Measurements from ENCODE around the gene ABCA10.

ABCA10 gene

DNA sequence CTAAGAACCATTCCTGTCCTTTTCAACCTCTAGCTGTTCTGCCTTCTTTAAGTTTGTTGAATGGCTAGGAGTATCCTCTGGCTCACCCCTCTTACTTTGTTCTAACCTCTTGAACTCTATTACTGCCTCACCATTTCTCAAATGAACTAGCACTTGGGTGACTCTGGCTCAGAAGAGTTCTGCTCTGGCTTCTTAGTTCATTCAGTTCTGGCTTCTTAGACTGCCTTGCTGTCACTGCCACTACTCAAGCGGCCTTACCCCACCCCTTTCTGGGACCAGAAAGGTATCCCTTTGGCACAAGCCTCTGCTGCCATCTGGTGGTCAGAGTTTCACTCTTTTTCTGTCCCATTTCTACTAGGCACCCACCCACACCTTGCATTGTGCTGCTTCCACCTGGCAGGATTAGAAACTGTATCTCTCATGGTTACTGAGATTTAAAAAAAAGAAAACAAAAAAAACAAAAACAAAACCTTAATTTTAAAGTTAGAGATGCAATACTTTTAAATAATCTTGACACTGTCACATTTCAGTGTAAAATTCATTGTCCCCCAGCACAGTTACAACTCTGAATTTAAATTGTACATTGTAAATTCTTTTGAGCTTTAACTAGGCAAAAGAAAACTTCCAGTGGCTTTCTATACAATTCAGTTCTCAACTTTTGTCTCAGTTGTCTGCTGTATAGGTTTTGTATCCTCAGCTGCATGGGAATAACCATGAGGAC, 6.9 kb upstream of the ABCA10 start:
- H3K18ac ChIP-seq (ENCODE audit: low read length) = no peak overlapping the region
- no peak overlapping the region for H3K27ac ChIP-seq (ENCODE audit: low read depth, low read length)
- no peak overlapping the region for H3K4ac ChIP-seq (ENCODE audit: low read depth, low read length)
- H2AFZ ChIP-seq (ENCODE audit: insufficient read depth, low read length, poor library complexity) = no peak overlapping the region
- no peak overlapping the region for H3K4me2 ChIP-seq (ENCODE audit: low read length)
- no CpG with 5 or more reads among the region's 1 CpG for whole genome bisulfite sequencing (ENCODE audit: extremely low coverage, insufficient coverage, insufficient read length)
- H3K14ac ChIP-seq (ENCODE audit: low read length) = no peak overlapping the region
- H4K91ac ChIP-seq (ENCODE audit: low read depth, low read length) = no peak overlapping the region
- no peak overlapping the region for H2BK5ac ChIP-seq (ENCODE audit: low read depth, low read length, poor library complexity)
- DNase-seq = peak; percentile 75 to 91
- H2AK5ac ChIP-seq (ENCODE audit: low read length) = no peak overlapping the region
- H2BK12ac ChIP-seq (ENCODE audit: low read length) = no peak overlapping the region
- H3K27me3 ChIP-seq (ENCODE audit: insufficient read depth, low read length) = no peaks in the 10 kb centered on the region
- no peaks in the 10 kb centered on the region for H3K79me2 ChIP-seq (ENCODE audit: control insufficient read depth, insufficient read depth, low read length, poor library complexity)
- H3K9me3 ChIP-seq (ENCODE audit: insufficient read depth, low read depth, low read length) = no peaks in the 10 kb centered on the region
- H2BK120ac ChIP-seq (ENCODE audit: insufficient read depth, low read length, poor library complexity) = no peak overlapping the region
- H4K12ac ChIP-seq (ENCODE audit: low read depth, low read length) = no peak overlapping the region
- H3K36me3 ChIP-seq (ENCODE audit: control insufficient read depth in 1 of 2, insufficient read depth in 2 of 2, low read length in 2 of 2) = no peaks in the 10 kb centered on the region
- no peak overlapping the region for H3K4me3 ChIP-seq (ENCODE audit: low read depth, low read length)
- H3K9ac ChIP-seq (ENCODE audit: low read length) = no peak overlapping the region
- H3K79me1 ChIP-seq (ENCODE audit: low read length) = no peaks in the 10 kb centered on the region
- H3K23ac ChIP-seq (ENCODE audit: low read length) = no peak overlapping the region
- H3K4me1 ChIP-seq (ENCODE audit: control insufficient read depth in 1 of 2, insufficient read depth in 2 of 2, low read length in 2 of 2) = no peaks in the 10 kb centered on the region
- no peak overlapping the region for H4K8ac ChIP-seq (ENCODE audit: low read depth, low read length)

DNA sequence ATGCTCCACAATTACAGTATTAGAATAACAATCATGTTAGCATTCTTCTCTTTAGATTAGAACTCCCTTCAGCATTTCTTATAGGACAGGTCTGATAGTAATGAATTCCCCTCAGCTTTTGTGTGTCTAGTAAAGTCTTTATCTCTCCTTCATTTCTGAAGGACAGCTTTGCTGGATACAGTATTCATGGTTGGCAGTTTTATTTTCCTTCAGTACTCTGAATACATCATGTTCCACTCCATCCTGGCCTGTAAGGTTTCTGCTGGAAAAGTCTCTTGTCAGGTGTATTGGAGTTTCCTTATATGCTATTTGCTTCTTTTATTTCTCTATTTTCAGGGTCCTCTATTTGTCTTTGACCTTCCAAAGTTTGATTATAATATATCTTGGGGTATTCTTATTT, 4.0 kb upstream of the ABCA10 start:
- Histone ChIP-seq H3K4me2 (ENCODE audit: low read length) (no peak overlapping the region), H3K23ac (ENCODE audit: low read length) (no peak overlapping the region), H3K4me1 (ENCODE audit: control insufficient read depth in 1 of 2, insufficient read depth in 2 of 2, low read length in 2 of 2) (no peaks in the 10 kb centered on the region), H3K4me3 (ENCODE audit: low read depth, low read length) (no peak overlapping the region), H2BK5ac (ENCODE audit: low read depth, low read length, poor library complexity) (no peak overlapping the region), H3K9ac (ENCODE audit: low read length) (no peak overlapping the region), H2AFZ (ENCODE audit: insufficient read depth, low read length, poor library complexity) (no peak overlapping the region), H4K8ac (ENCODE audit: low read depth, low read length) (no peak overlapping the region), H3K27me3 (ENCODE audit: insufficient read depth, low read length) (no peaks in the 10 kb centered on the region), H3K9me3 (ENCODE audit: insufficient read depth, low read depth, low read length) (no peaks in the 10 kb centered on the region), H3K14ac (ENCODE audit: low read length) (no peak overlapping the region), H3K18ac (ENCODE audit: low read length) (no peak overlapping the region), H2BK120ac (ENCODE audit: insufficient read depth, low read length, poor library complexity) (no peak overlapping the region), H3K27ac (ENCODE audit: low read depth, low read length) (no peak overlapping the region), H4K91ac (ENCODE audit: low read depth, low read length) (no peak overlapping the region), H3K4ac (ENCODE audit: low read depth, low read length) (no peak overlapping the region), H2BK12ac (ENCODE audit: low read length) (no peak overlapping the region), H3K79me2 (ENCODE audit: control insufficient read depth, insufficient read depth, low read length, poor library complexity) (no peaks in the 10 kb centered on the region), H3K79me1 (ENCODE audit: low read length) (no peaks in the 10 kb centered on the region), H2AK5ac (ENCODE audit: low read length) (no peak overlapping the region), H4K12ac (ENCODE audit: low read depth, low read length) (no peak overlapping the region), H3K36me3 (ENCODE audit: control insufficient read depth in 1 of 2, insufficient read depth in 2 of 2, low read length in 2 of 2) (no peaks in the 10 kb centered on the region)
- DNase-seq = no peak

DNA sequence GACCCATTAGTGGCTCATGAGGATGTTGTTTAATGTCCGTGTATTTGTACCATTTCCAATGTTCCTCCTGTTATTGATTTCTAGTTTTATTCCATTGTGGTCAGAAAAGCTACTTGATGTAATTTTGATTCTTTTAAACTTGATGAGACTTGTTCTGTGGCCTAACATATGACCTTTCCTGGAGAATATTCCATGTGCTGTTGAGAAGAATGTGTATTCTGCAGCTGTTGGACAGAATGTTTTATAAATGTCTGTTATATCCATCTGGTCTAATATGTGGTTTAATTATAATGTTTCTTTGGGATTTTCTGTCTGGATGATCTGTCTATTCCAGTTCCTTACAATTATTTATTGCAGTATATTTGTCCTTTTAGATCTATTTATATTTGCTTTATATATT, 2.9 kb upstream of the ABCA10 start:
- Histone ChIP-seq H3K9ac (ENCODE audit: low read length) (no peak overlapping the region), H3K4me1 (ENCODE audit: control insufficient read depth in 1 of 2, insufficient read depth in 2 of 2, low read length in 2 of 2) (no peaks in the 10 kb centered on the region), H2BK5ac (ENCODE audit: low read depth, low read length, poor library complexity) (no peak overlapping the region), H3K79me1 (ENCODE audit: low read length) (no peaks in the 10 kb centered on the region), H3K4ac (ENCODE audit: low read depth, low read length) (no peak overlapping the region), H3K9me3 (ENCODE audit: insufficient read depth, low read depth, low read length) (no peaks in the 10 kb centered on the region), H3K27ac (ENCODE audit: low read depth, low read length) (no peak overlapping the region), H4K91ac (ENCODE audit: low read depth, low read length) (no peak overlapping the region), H4K8ac (ENCODE audit: low read depth, low read length) (no peak overlapping the region), H3K27me3 (ENCODE audit: insufficient read depth, low read length) (no peaks in the 10 kb centered on the region), H3K23ac (ENCODE audit: low read length) (no peak overlapping the region), H2AFZ (ENCODE audit: insufficient read depth, low read length, poor library complexity) (no peak overlapping the region), H3K4me3 (ENCODE audit: low read depth, low read length) (no peak overlapping the region), H3K79me2 (ENCODE audit: control insufficient read depth, insufficient read depth, low read length, poor library complexity) (no peaks in the 10 kb centered on the region), H2BK12ac (ENCODE audit: low read length) (no peak overlapping the region), H3K4me2 (ENCODE audit: low read length) (no peak overlapping the region), H3K36me3 (ENCODE audit: control insufficient read depth in 1 of 2, insufficient read depth in 2 of 2, low read length in 2 of 2) (no peaks in the 10 kb centered on the region), H2BK120ac (ENCODE audit: insufficient read depth, low read length, poor library complexity) (no peak overlapping the region), H2AK5ac (ENCODE audit: low read length) (no peak overlapping the region), H3K14ac (ENCODE audit: low read length) (no peak overlapping the region), H3K18ac (ENCODE audit: low read length) (no peak overlapping the region), H4K12ac (ENCODE audit: low read depth, low read length) (no peak overlapping the region)
- WGBS (ENCODE audit: extremely low coverage, insufficient coverage, insufficient read length) = no CpG with 5 or more reads among the region's 1 CpG
- no peak for DNase-seq

DNA sequence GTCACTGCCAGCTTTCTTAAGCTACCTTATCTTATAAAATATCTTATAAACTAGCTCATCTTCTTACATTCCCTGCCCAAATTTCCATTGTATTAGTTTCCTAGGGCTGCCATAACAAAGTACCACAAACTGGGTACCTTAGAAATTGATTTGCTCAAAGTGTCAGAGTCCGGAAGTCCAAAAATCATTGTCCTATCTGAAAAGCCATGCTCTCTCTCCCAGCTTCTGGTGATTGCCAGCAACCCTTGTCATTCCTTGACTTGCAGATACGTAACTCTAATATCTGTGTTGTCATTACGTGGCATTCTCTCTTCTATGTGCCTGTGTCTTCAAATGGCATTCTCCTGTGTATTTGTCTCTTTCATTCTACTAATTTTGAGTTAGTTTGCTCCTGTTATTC, 2.3 kb upstream of the ABCA10 start:
- Histone ChIP-seq H4K8ac (ENCODE audit: low read depth, low read length) (no peak overlapping the region), H3K27me3 (ENCODE audit: insufficient read depth, low read length) (no peaks in the 10 kb centered on the region), H3K79me1 (ENCODE audit: low read length) (no peaks in the 10 kb centered on the region), H2AFZ (ENCODE audit: insufficient read depth, low read length, poor library complexity) (no peak overlapping the region), H3K27ac (ENCODE audit: low read depth, low read length) (no peak overlapping the region), H3K23ac (ENCODE audit: low read length) (no peak overlapping the region), H3K4ac (ENCODE audit: low read depth, low read length) (no peak overlapping the region), H2BK5ac (ENCODE audit: low read depth, low read length, poor library complexity) (no peak overlapping the region), H3K4me2 (ENCODE audit: low read length) (no peak overlapping the region), H4K12ac (ENCODE audit: low read depth, low read length) (no peak overlapping the region), H4K91ac (ENCODE audit: low read depth, low read length) (no peak overlapping the region), H3K18ac (ENCODE audit: low read length) (no peak overlapping the region), H3K36me3 (ENCODE audit: control insufficient read depth in 1 of 2, insufficient read depth in 2 of 2, low read length in 2 of 2) (no peaks in the 10 kb centered on the region), H3K14ac (ENCODE audit: low read length) (no peak overlapping the region), H2AK5ac (ENCODE audit: low read length) (no peak overlapping the region), H2BK12ac (ENCODE audit: low read length) (no peak overlapping the region), H3K4me1 (ENCODE audit: control insufficient read depth in 1 of 2, insufficient read depth in 2 of 2, low read length in 2 of 2) (no peaks in the 10 kb centered on the region), H3K9me3 (ENCODE audit: insufficient read depth, low read depth, low read length) (no peaks in the 10 kb centered on the region), H3K9ac (ENCODE audit: low read length) (no peak overlapping the region), H2BK120ac (ENCODE audit: insufficient read depth, low read length, poor library complexity) (no peak overlapping the region), H3K4me3 (ENCODE audit: low read depth, low read length) (no peak overlapping the region), H3K79me2 (ENCODE audit: control insufficient read depth, insufficient read depth, low read length, poor library complexity) (no peaks in the 10 kb centered on the region)
- DNase-seq = no peak
- WGBS (ENCODE audit: extremely low coverage, insufficient coverage, insufficient read length) = no CpG with 5 or more reads among the region's 3 CpGs
